Liver (tissue), 9 donors: Measurements from ENCODE around the gene ADGRA1. TPM values are rescaled to one million over a fixed set of nuclear protein-coding genes. Genes with fewer than 3 reads are reported as not detected.

Experiments
- DNase-seq: peaks from one replicate; pipeline ENCODE4 v3.0.0-alpha.2; 2017; ENCODE audit warnings: low spot score
- H3K27ac ChIP-seq, 2 donors: one replicate each; pipeline ENCODE4 v1.7.0; 2013; ENCODE audit warnings: inconsistent platforms in 2 of 2, low read length in 2 of 2, control low read depth in 1 of 2, low read depth in 1 of 2, mild to moderate bottlenecking in 1 of 2
- H3K27me3 ChIP-seq, 4 donors: one replicate each; pipeline versions ENCODE4 v1.6.1 to v1.7.0; 2013; ENCODE audit warnings: low read length in 3 of 4, inconsistent platforms in 1 of 4, mild to moderate bottlenecking in 1 of 4, moderate library complexity in 1 of 4; ENCODE audit not compliant: control insufficient read depth in 4 of 4, insufficient read depth in 4 of 4
- H3K36me3 ChIP-seq, 4 donors: one replicate each; pipeline versions ENCODE4 v1.6.1 to v1.7.0; 2013; ENCODE audit warnings: low read length in 3 of 4, mild to moderate bottlenecking in 3 of 4, low read depth in 1 of 4, moderate library complexity in 1 of 4; ENCODE audit not compliant: control insufficient read depth in 4 of 4, insufficient read depth in 3 of 4
- H3K4me1 ChIP-seq, 4 donors: one replicate each; pipeline versions ENCODE4 v1.6.1 to v1.7.0; 2013; ENCODE audit warnings: low read length in 3 of 4, mild to moderate bottlenecking in 3 of 4, moderate library complexity in 1 of 4; ENCODE audit not compliant: control insufficient read depth in 4 of 4, insufficient read depth in 4 of 4
- H3K4me3 ChIP-seq, 3 donors: one replicate each; pipeline versions ENCODE4 v1.6.1 to v1.7.0; 2013; ENCODE audit warnings: low read length in 3 of 3, control low read depth in 1 of 3, low read depth in 1 of 3, mild to moderate bottlenecking in 1 of 3
- H3K9ac ChIP-seq, 2 donors: one replicate each; pipeline ENCODE4 v1.7.0; 2013; ENCODE audit warnings: low read length in 2 of 2, mild to moderate bottlenecking in 2 of 2, moderate library complexity in 2 of 2, control low read depth in 1 of 2, low read depth in 1 of 2
- H3K9me3 ChIP-seq, 4 donors: one replicate each; pipeline versions ENCODE4 v1.6.1 to v1.7.0; 2013; ENCODE audit warnings: low read length in 3 of 4; ENCODE audit not compliant: control insufficient read depth in 4 of 4
- ATF3 ChIP-seq: IDR thresholded peaks from 2 replicates; pipeline ENCODE4 v1.6.1; 2016; ENCODE audit warnings: antibody characterized with exemption
- CTCF ChIP-seq: fragments of 150-350 bp; IDR thresholded peaks from 2 replicates; pipeline ENCODE4 v1.5.1; 2017; ENCODE audit warnings: improper control_type of control experiment, low read depth, low read length; ENCODE audit not compliant: missing input control
- EGR1 ChIP-seq, 2 donors: IDR thresholded peaks; 2 replicates each; pipeline ENCODE4 v1.6.1; 2016 to 2018; ENCODE audit warnings: antibody characterized with exemption in 2 of 2, low read depth in 2 of 2
- FOXA1 ChIP-seq: IDR thresholded peaks from 2 replicates; pipeline ENCODE4 v1.6.1; 2016; ENCODE audit warnings: antibody characterized with exemption
- FOXA2 ChIP-seq: IDR thresholded peaks from 2 replicates; pipeline ENCODE4 v1.6.1; 2016; ENCODE audit warnings: antibody characterized with exemption
- GABPA ChIP-seq, 2 donors: IDR thresholded peaks in 1 of 2; conservative IDR thresholded peaks in 1 of 2; 2 replicates each; pipeline ENCODE4 v1.6.1; 2016; ENCODE audit warnings: antibody characterized with exemption in 2 of 2, mild to moderate bottlenecking in 1 of 2, moderate library complexity in 1 of 2
- HNF4A ChIP-seq, 2 donors: conservative IDR thresholded peaks; 2 replicates each; pipeline ENCODE4 v1.6.1; 2016; ENCODE audit warnings: antibody characterized with exemption in 2 of 2, mild to moderate bottlenecking in 2 of 2
- HNF4G ChIP-seq: IDR thresholded peaks from 2 replicates; pipeline ENCODE4 v1.6.1; 2016; ENCODE audit warnings: antibody characterized with exemption
- JUND ChIP-seq, 2 donors: IDR thresholded peaks; 2 replicates each; pipeline ENCODE4 v1.6.1; 2016; ENCODE audit warnings: antibody characterized with exemption in 2 of 2
- MAX ChIP-seq: IDR thresholded peaks from 2 replicates; pipeline ENCODE4 v1.6.1; 2016; ENCODE audit warnings: antibody characterized with exemption
- RAD21 ChIP-seq, 2 donors: IDR thresholded peaks; 2 replicates each; pipeline ENCODE4 v1.6.1; 2016; ENCODE audit warnings: antibody characterized with exemption in 2 of 2, mild to moderate bottlenecking in 2 of 2
- RXRA ChIP-seq, 2 donors: IDR thresholded peaks; 2 replicates each; pipeline ENCODE4 v1.6.1; 2017 to 2018; ENCODE audit warnings: antibody characterized with exemption in 2 of 2, mild to moderate bottlenecking in 1 of 2
- SP1 ChIP-seq: IDR thresholded peaks from 2 replicates; pipeline ENCODE4 v1.6.1; 2018; ENCODE audit warnings: antibody characterized with exemption, mild to moderate bottlenecking
- TAF1 ChIP-seq: conservative IDR thresholded peaks from 2 replicates; pipeline ENCODE4 v1.6.1; 2016; ENCODE audit warnings: antibody characterized with exemption, mild to moderate bottlenecking
- YY1 ChIP-seq: IDR thresholded peaks from 2 replicates; pipeline ENCODE4 v1.6.1; 2016; ENCODE audit warnings: antibody characterized with exemption, mild to moderate bottlenecking
- ZBTB33 ChIP-seq: IDR thresholded peaks from 2 replicates; pipeline ENCODE4 v1.6.1; 2016; ENCODE audit warnings: antibody characterized with exemption
- WGBS: extraction: QIAGEN DNeasy Blood & Tissue Kit; methylation state at CpG from one replicate; pipeline ENCODE4 v1.1.7; 2013; 5-methylcytosine and 5-hydroxymethylcytosine counted together
- polyA plus RNA-seq, 2 donors: library from polyadenylated mRNA; stranded (reverse) in 1 of 2; unstranded in 1 of 2; fragments of 200-250 nt in 1 of 2; fragments of >200 nt in 1 of 2; fragmentation: Nextera tagmentation in 1 of 2; extraction: Ambion mirVana in 1 of 2; gene quantifications; one replicate each; pipeline versions ENCODE4 v1.2.1 to v1.2.3, GENCODE V29; 2013 to 2015
- total RNA-seq, 2 donors: library from RNA; depleted of rRNA; stranded (reverse); fragments of >200 nt; gene quantifications; one replicate each; pipeline ENCODE4 v1.2.3, GENCODE V29; 2014
- donor health status: healthy.
- donor health status: healthy.
- donor health status: healthy.
- donor health status: healthy.
- donor health status: healthy.

The ADGRA1 gene
- total and polyA plus RNA-seq, 4 donors, result 0.08 to 0.70 (median 0.12) TPM; not detected in 1

- WGBS, result 79% methylated on average over 7 of the region's 7 CpGs
- no peak overlapping the region for H3K9ac ChIP-seq
- H3K27me3 ChIP-seq, result no peaks in the 10 kb centered on the region
- no peaks in the 10 kb centered on the region for H3K4me1 ChIP-seq
- DNase-seq, result no peak
- no peaks in the 10 kb centered on the region for H3K36me3 ChIP-seq
- no peak overlapping the region for H3K27ac ChIP-seq
- TF ChIP-seq GABPA (IDR thresholded peaks at IDR 0.05 in 1 of 2, conservative IDR thresholded peaks at IDR 0.05 in 1 of 2) (no peak), ATF3 (no peak), FOXA2 (no peak), RXRA (IDR thresholded peaks at IDR 0.05) (no peak), FOXA1 (no peak), SP1 (no peak), CTCF (no peak), JUND (IDR thresholded peaks at IDR 0.05) (no peak), HNF4G (no peak), EGR1 (IDR thresholded peaks at IDR 0.05; ENCODE audit: low read depth in 2 of 2) (no peak), MAX (no peak), TAF1 (no peak)
- no peaks in the 10 kb centered on the region for H3K9me3 ChIP-seq
- H3K4me3 ChIP-seq, result no peak overlapping the region
Measured at GRCh38 chr10:133080683-133081040, 7.1 kb upstream of the ADGRA1 start.

GRCh38 chr10:133081636-133082035 is 6.1 kb upstream of the ADGRA1 start:
- 84% methylated on average over 16 of the region's 16 CpGs for WGBS
- H3K4me1 ChIP-seq, result no peaks in the 10 kb centered on the region
- no peak overlapping the region for H3K4me3 ChIP-seq
- peaks cover 0 to 7% (median 0%) of the 10 kb centered on the region in 4 donors for H3K27me3 ChIP-seq
- H3K9ac ChIP-seq, result no peak overlapping the region
- no peaks in the 10 kb centered on the region for H3K36me3 ChIP-seq
- no peaks in the 10 kb centered on the region for H3K9me3 ChIP-seq
- TF ChIP-seq EGR1 (IDR thresholded peaks at IDR 0.05; ENCODE audit: low read depth in 2 of 2) (no peak), RAD21 (IDR thresholded peaks at IDR 0.05) (no peak)
- H3K27ac ChIP-seq, result no peak overlapping the region
- DNase-seq, result no peak

- H3K9me3 ChIP-seq, result no peaks in the 10 kb centered on the region
- 76% methylated on average over 43 of the region's 43 CpGs for WGBS
- no peak overlapping the region for H3K4me3 ChIP-seq
- no peaks in the 10 kb centered on the region for H3K36me3 ChIP-seq
- no peak overlapping the region for H3K27ac ChIP-seq
- peaks cover 0 to 4% (median 1%) of the 10 kb centered on the region in 4 donors for H3K4me1 ChIP-seq
- no peak for DNase-seq
- no peak overlapping the region for H3K9ac ChIP-seq
- peaks cover 0 to 11% (median 0%) of the 10 kb centered on the region in 4 donors for H3K27me3 ChIP-seq
- TF ChIP-seq ZBTB33 (no peak), HNF4A (conservative IDR thresholded peaks at IDR 0.05) (no peak), GABPA (IDR thresholded peaks at IDR 0.05 in 1 of 2, conservative IDR thresholded peaks at IDR 0.05 in 1 of 2) (no peak), YY1 (no peak), ATF3 (no peak), HNF4G (no peak), TAF1 (no peak), CTCF (no peak)
Measured at GRCh38 chr10:133082685-133083421, 4.9 kb upstream of the ADGRA1 start.
